ENCODE data around the gene LNP1. TPM values are rescaled to one million over a fixed set of nuclear protein-coding genes. Genes with fewer than 3 reads are reported as not detected.

Gene LNP1
- total RNA-seq, 1 experiment from 2014 or later = 6.7 TPM

DNA sequence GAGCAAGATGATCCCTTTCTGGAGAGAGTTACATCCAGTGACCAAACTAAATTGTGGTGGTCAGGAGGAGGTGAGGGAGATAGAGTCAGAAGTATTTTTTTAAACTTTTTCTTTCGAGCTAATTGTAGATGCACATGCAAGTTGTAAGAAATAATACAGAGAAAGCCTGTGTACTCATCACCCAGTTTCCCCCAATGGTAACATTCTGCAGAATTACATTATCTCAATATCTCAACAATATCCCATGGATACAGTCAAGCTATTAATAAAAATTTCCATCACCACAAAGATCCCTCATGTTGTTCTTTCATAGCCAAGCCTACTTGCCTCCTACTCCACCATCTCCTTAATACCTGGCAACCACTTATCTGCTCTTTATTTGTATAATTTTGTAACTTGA is 87.8 kb downstream of the LNP1 start:
- H3K27me3 Mint-ChIP-seq (ENCODE audit: low read depth) = peaks cover 5% of the 10 kb centered on the region
- DNase-seq (ENCODE audit: low spot score) (no peak), ATAC-seq (no peak)
- peaks cover 7% of the 10 kb centered on the region for H3K9me3 Mint-ChIP-seq
- CTCF ChIA-PET = no interaction called here
- no peaks in the 10 kb centered on the region for H3K36me3 Mint-ChIP-seq
- TF ChIP-seq PRRX2 (CRISPR knock-in tag; IDR thresholded peaks at IDR 0.05) = no peak
- TF ChIP-seq, protein P1, sequence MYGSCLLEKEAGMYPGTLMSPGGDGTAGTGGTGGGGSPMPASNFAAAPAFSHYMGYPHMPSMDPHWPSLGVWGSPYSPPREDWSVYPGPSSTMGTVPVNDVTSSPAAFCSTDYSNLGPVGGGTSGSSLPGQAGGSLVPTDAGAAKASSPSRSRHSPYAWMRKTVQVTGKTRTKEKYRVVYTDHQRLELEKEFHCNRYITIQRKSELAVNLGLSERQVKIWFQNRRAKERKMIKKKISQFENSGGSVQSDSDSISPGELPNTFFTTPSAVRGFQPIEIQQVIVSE (CRISPR knock-in tag; IDR thresholded peaks at IDR 0.05; ENCODE audit: borderline replicate concordance) = no peak
- TF ChIP-seq, protein P2, sequence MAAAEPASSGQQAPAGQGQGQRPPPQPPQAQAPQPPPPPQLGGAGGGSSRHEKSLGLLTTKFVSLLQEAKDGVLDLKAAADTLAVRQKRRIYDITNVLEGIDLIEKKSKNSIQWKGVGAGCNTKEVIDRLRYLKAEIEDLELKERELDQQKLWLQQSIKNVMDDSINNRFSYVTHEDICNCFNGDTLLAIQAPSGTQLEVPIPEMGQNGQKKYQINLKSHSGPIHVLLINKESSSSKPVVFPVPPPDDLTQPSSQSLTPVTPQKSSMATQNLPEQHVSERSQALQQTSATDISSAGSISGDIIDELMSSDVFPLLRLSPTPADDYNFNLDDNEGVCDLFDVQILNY (CRISPR knock-in tag; IDR thresholded peaks at IDR 0.05) = no peak
- TF ChIP-seq ESRRA (CRISPR knock-in tag; IDR thresholded peaks at IDR 0.05; ENCODE audit: borderline replicate concordance) = no peak
- TF ChIP-seq CBFB (CRISPR knock-in tag; IDR thresholded peaks at IDR 0.05; ENCODE audit: low read depth) = no peak
- no peak for TF ChIP-seq SOX15 (CRISPR knock-in tag; IDR thresholded peaks at IDR 0.05)
- TF ChIP-seq ZNF138 (CRISPR knock-in tag; conservative IDR thresholded peaks at IDR 0.05) = no peak
- no peak for TF ChIP-seq ZNF121 (CRISPR knock-in tag; IDR thresholded peaks at IDR 0.05)
- TF ChIP-seq, protein P3, sequence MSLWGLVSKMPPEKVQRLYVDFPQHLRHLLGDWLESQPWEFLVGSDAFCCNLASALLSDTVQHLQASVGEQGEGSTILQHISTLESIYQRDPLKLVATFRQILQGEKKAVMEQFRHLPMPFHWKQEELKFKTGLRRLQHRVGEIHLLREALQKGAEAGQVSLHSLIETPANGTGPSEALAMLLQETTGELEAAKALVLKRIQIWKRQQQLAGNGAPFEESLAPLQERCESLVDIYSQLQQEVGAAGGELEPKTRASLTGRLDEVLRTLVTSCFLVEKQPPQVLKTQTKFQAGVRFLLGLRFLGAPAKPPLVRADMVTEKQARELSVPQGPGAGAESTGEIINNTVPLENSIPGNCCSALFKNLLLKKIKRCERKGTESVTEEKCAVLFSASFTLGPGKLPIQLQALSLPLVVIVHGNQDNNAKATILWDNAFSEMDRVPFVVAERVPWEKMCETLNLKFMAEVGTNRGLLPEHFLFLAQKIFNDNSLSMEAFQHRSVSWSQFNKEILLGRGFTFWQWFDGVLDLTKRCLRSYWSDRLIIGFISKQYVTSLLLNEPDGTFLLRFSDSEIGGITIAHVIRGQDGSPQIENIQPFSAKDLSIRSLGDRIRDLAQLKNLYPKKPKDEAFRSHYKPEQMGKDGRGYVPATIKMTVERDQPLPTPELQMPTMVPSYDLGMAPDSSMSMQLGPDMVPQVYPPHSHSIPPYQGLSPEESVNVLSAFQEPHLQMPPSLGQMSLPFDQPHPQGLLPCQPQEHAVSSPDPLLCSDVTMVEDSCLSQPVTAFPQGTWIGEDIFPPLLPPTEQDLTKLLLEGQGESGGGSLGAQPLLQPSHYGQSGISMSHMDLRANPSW (CRISPR knock-in tag; conservative IDR thresholded peaks at IDR 0.05; ENCODE audit: low read depth) = no peak
- TF ChIP-seq, protein P4, sequence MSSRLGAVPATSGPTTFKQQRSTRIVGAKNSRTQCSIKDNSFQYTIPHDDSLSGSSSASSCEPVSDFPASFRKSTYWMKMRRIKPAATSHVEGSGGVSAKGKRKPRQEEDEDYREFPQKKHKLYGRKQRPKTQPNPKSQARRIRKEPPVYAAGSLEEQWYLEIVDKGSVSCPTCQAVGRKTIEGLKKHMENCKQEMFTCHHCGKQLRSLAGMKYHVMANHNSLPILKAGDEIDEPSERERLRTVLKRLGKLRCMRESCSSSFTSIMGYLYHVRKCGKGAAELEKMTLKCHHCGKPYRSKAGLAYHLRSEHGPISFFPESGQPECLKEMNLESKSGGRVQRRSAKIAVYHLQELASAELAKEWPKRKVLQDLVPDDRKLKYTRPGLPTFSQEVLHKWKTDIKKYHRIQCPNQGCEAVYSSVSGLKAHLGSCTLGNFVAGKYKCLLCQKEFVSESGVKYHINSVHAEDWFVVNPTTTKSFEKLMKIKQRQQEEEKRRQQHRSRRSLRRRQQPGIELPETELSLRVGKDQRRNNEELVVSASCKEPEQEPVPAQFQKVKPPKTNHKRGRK (CRISPR knock-in tag; IDR thresholded peaks at IDR 0.05; ENCODE audit: borderline replicate concordance) = no peak
- TF ChIP-seq, protein P5, sequence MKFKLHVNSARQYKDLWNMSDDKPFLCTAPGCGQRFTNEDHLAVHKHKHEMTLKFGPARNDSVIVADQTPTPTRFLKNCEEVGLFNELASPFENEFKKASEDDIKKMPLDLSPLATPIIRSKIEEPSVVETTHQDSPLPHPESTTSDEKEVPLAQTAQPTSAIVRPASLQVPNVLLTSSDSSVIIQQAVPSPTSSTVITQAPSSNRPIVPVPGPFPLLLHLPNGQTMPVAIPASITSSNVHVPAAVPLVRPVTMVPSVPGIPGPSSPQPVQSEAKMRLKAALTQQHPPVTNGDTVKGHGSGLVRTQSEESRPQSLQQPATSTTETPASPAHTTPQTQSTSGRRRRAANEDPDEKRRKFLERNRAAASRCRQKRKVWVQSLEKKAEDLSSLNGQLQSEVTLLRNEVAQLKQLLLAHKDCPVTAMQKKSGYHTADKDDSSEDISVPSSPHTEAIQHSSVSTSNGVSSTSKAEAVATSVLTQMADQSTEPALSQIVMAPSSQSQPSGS (CRISPR knock-in tag; IDR thresholded peaks at IDR 0.05; ENCODE audit: borderline replicate concordance, low read depth) = no peak
- TF ChIP-seq ZNF423 (CRISPR knock-in tag; IDR thresholded peaks at IDR 0.05) = no peak
- TF ChIP-seq, protein P6, sequence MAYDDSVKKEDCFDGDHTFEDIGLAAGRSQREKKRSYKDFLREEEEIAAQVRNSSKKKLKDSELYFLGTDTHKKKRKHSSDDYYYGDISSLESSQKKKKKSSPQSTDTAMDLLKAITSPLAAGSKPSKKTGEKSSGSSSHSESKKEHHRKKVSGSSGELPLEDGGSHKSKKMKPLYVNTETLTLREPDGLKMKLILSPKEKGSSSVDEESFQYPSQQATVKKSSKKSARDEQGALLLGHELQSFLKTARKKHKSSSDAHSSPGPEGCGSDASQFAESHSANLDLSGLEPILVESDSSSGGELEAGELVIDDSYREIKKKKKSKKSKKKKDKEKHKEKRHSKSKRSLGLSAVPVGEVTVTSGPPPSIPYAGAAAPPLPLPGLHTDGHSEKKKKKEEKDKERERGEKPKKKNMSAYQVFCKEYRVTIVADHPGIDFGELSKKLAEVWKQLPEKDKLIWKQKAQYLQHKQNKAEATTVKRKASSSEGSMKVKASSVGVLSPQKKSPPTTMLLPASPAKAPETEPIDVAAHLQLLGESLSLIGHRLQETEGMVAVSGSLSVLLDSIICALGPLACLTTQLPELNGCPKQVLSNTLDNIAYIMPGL (CRISPR knock-in tag; IDR thresholded peaks at IDR 0.05) = no peak
- TF ChIP-seq JAZF1 (CRISPR knock-in tag; IDR thresholded peaks at IDR 0.05) = no peak
- TF ChIP-seq MYBL2 (CRISPR knock-in tag; IDR thresholded peaks at IDR 0.05) = no peak
- TF ChIP-seq, protein P7, sequence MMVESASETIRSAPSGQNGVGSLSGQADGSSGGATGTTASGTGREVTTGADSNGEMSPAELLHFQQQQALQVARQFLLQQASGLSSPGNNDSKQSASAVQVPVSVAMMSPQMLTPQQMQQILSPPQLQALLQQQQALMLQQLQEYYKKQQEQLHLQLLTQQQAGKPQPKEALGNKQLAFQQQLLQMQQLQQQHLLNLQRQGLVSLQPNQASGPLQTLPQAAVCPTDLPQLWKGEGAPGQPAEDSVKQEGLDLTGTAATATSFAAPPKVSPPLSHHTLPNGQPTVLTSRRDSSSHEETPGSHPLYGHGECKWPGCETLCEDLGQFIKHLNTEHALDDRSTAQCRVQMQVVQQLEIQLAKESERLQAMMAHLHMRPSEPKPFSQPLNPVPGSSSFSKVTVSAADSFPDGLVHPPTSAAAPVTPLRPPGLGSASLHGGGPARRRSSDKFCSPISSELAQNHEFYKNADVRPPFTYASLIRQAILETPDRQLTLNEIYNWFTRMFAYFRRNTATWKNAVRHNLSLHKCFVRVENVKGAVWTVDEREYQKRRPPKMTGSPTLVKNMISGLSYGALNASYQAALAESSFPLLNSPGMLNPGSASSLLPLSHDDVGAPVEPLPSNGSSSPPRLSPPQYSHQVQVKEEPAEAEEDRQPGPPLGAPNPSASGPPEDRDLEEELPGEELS (CRISPR knock-in tag; IDR thresholded peaks at IDR 0.05) = no peak
- H3K4me1 Mint-ChIP-seq = peaks cover 16% of the 10 kb centered on the region
- H3K4me3 Mint-ChIP-seq = no peak overlapping the region
- POLR2A ChIA-PET = no interaction called here
- H3K27ac Mint-ChIP-seq = no peak overlapping the region
